Heart right ventricle (tissue), 16 donors: ENCODE data around the gene C10orf67. TPM values are rescaled to one million over a fixed set of nuclear protein-coding genes. Genes with fewer than 3 reads are reported as not detected.
"Not testable (repeated sequence)": the region's sequence is repeated elsewhere in the genome, so short reads cannot be mapped to it uniquely, and the experiment has no call there.

ENCODE experiments used
- ATAC-seq, 8 donors: fragments of 200-7000 bp; cut with Tn5 transposase; one replicate each; pipeline ENCODE4 v1.9.1; 2020; ENCODE audit warnings: mild to moderate bottlenecking in 8 of 8, moderate library complexity in 8 of 8, moderate number of reproducible peaks in 1 of 8
- DNase-seq, 2 donors: peaks; one replicate each; pipeline ENCODE4 v3.0.0-alpha.2; 2020
- H3K27ac ChIP-seq, 10 donors: fragments of 200-600 bp; sonication (generic) in 2 of 10; one replicate each; pipeline versions ENCODE4 v1.5.0 to v1.8.0; 2020 to 2022; ENCODE audit warnings: mild to moderate bottlenecking in 3 of 10
- H3K27me3 ChIP-seq, 7 donors: fragments of 200-600 bp; one replicate each; pipeline ENCODE4 v1.8.0; 2021 to 2022; ENCODE audit warnings: mild to moderate bottlenecking in 2 of 7
- H3K36me3 ChIP-seq, 9 donors: fragments of 200-600 bp; sonication (generic) in 1 of 9; one replicate each; pipeline versions ENCODE4 v1.5.0 to v1.8.0; 2020 to 2022; ENCODE audit warnings: mild to moderate bottlenecking in 2 of 9
- H3K4me1 ChIP-seq, 9 donors: fragments of 200-600 bp; sonication (generic) in 1 of 9; one replicate each; pipeline versions ENCODE4 v1.5.0 to v1.8.0; 2020 to 2022; ENCODE audit warnings: mild to moderate bottlenecking in 4 of 9
- H3K4me3 ChIP-seq, 10 donors: fragments of 200-600 bp; sonication (generic) in 2 of 10; one replicate each; pipeline versions ENCODE4 v1.5.0 to v1.8.0; 2020 to 2022; ENCODE audit warnings: mild to moderate bottlenecking in 7 of 10, moderate library complexity in 2 of 10
- H3K9me3 ChIP-seq, 11 donors: fragments of 200-600 bp in 10 of 11; sonication (generic) in 2 of 11; one replicate each; pipeline versions ENCODE4 v1.5.0 to v1.8.0; 2013 to 2022; ENCODE audit warnings: mild to moderate bottlenecking in 2 of 11, control low read depth in 1 of 11, moderate library complexity in 1 of 11
- WGBS, 2 donors: extraction: QIAGEN DNeasy Blood & Tissue Kit; methylation state at CpG; one replicate each; pipeline ENCODE4 v1.1.7; 2013; ENCODE audit warnings: inconsistent platforms in 1 of 2; 5-methylcytosine and 5-hydroxymethylcytosine counted together
- intact Hi-C, 10 donors: fragments of 100-400 bp; cut with DNase I; formaldehyde crosslinking; loops; one replicate each; pipeline versions ENCODE4 v1.11.1 to v1.14.2; 2022
- polyA plus RNA-seq, 2 donors: library from polyadenylated mRNA; stranded (reverse); fragments of 200-250 nt; gene quantifications; one replicate each; pipeline ENCODE4 v1.2.3, GENCODE V29; 2013
- total RNA-seq, 10 donors: library from RNA; stranded (reverse); fragmentation: NEBNext Ultra II Directional in 3 of 10; extraction: Animal tissue kit (Norgen Biotek cat#: 25700) in 3 of 10; gene quantifications; one replicate each; pipeline versions ENCODE4 v1.2.1 to v1.2.4, GENCODE V29; 2021 to 2023
- TF ChIP-seq, protein P1 (sequence below), 9 donors: fragments of 200-600 bp; sonication (generic) in 2 of 9; IDR thresholded peaks; one replicate each; pipeline versions ENCODE4 v1.5.0 to v1.8.0; 2021 to 2022; ENCODE audit warnings: antibody characterized with exemption in 9 of 9, mild to moderate bottlenecking in 5 of 9, moderate library complexity in 1 of 9
- donor health status: Arrhythmogenic right ventricular cardiomyopathy.
- donor health status: ischemic (EF 13 %, LVEDD 7.1; RV severe dilation, severe dysfunction).
- donor health status: healthy with polysubstance abuse.
- donor health status: DM: no; HTN: yes; CAD: no.
- donor health status: DM: no; HTN: no; CAD: no.
- donor health status: ischemic (EF 25% LVEDD 6.9; RV normal size, moderate dysfunction).
- donor health status: ischemic (EF 25% LVEDD 5.7; RV mildly dilated, moderate dysfunction).
- donor health status: healthy.
- donor health status: DM: yes; HTN: yes; CAD: no.
- donor health status: Ischemic cardiomyopathy.
- donor health status: ischemic (EF 35%, LVEDD 5.7; RV mildly dilated, moderate dysfunction).
- donor health status: nonischemic (EF 11% LVEDD 7.7; RV severe dilation, severe dysfunction).
- donor health status: DM: yes; HTN: yes; CAD: no.
- donor health status: PGD.
- donor health status: ischemic (EF 29% LVEDD 5.4; RV normal size, mild dysfunction).
- donor health status: nonischemic (EF 23%, LVEDD 6.1; RV moderate dilation, normal function).

The C10orf67 gene
- total and polyA plus RNA-seq, 12 donors = 0.15 to 1.5 (median 0.40) TPM

DNA sequence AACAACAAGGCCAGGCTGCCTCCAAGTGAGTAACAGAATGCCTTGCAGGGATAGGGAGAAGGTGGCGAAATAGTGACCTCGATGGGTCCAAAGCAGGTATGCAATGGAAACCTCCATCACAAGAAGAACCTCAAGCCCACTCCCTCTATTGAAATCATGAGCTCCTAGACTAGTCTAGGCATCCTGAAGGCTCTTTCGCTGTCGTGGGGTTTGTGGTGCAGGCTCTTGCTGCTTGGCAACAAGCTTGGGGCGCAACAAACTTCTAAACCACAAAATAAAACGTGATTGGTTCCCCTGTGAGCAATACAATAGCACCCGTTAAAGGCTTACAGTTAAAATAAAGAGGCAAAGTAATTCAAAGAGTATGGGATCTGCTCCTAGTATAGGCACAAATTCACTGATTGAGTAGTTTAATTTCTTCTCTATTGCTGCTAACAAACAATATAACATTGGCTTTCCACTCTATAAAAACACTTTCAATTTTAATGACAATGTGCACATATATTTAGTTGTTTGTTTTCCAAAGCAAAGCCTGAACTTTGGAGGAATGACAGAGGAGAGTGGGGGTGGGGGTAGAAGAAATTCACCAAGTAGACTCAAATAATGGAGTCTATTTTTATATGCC, 64.1 kb downstream of the C10orf67 start:
- intact Hi-C loops = no loop called here
- no peaks in the 10 kb centered on the region for H3K4me1 ChIP-seq
- 31 to 34% methylated on average over 7 of the region's 7 CpGs for WGBS, 2 donors
- no peak overlapping the region for H3K4me3 ChIP-seq
- no peaks in the 10 kb centered on the region for H3K36me3 ChIP-seq
- TF ChIP-seq, protein P1, sequence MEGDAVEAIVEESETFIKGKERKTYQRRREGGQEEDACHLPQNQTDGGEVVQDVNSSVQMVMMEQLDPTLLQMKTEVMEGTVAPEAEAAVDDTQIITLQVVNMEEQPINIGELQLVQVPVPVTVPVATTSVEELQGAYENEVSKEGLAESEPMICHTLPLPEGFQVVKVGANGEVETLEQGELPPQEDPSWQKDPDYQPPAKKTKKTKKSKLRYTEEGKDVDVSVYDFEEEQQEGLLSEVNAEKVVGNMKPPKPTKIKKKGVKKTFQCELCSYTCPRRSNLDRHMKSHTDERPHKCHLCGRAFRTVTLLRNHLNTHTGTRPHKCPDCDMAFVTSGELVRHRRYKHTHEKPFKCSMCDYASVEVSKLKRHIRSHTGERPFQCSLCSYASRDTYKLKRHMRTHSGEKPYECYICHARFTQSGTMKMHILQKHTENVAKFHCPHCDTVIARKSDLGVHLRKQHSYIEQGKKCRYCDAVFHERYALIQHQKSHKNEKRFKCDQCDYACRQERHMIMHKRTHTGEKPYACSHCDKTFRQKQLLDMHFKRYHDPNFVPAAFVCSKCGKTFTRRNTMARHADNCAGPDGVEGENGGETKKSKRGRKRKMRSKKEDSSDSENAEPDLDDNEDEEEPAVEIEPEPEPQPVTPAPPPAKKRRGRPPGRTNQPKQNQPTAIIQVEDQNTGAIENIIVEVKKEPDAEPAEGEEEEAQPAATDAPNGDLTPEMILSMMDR (IDR thresholded peaks at IDR 0.05) = no peak
- no peak overlapping the region for H3K27ac ChIP-seq
- no peaks in the 10 kb centered on the region for H3K9me3 ChIP-seq
- peaks cover 0 to 14% (median 10%) of the 10 kb centered on the region in 7 donors for H3K27me3 ChIP-seq
- DNase-seq = no peak
- no peak for ATAC-seq

DNA sequence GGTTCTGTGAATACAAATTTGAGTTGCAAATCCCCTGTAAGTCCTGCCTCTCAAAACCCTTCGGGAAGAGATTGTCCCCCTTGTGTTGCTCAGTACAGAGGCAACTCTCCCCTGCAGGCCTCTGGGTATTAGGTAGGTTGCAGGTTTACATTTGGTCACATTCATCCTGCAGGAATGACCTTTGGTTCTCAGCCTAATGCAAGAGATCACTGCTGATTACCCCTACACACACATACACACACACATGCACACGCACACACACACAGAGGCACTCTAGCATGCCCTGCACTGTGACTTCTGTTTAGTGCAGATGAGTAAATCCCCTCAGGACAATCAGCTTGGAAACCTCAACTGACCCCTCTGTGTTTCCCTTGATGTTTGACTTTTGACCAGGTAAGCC, 69.2 kb downstream of the C10orf67 start:
- no peak for DNase-seq
- no peak for ATAC-seq
- Histone ChIP-seq H3K9me3 (peaks cover 0 to 47% (median 19%) of the 10 kb centered on the region in 11 donors), H3K4me3 (no peak overlapping the region), H3K4me1 (no peaks in the 10 kb centered on the region), H3K36me3 (no peaks in the 10 kb centered on the region), H3K27ac (no peak overlapping the region), H3K27me3 (peaks cover 0 to 13% (median 4%) of the 10 kb centered on the region in 7 donors)
- intact Hi-C loops = no loop called here
- TF ChIP-seq, protein P1 (IDR thresholded peaks at IDR 0.05) = no peak
- WGBS, 2 donors = 62 to 77% methylated on average over 2 of the region's 2 CpGs

DNA sequence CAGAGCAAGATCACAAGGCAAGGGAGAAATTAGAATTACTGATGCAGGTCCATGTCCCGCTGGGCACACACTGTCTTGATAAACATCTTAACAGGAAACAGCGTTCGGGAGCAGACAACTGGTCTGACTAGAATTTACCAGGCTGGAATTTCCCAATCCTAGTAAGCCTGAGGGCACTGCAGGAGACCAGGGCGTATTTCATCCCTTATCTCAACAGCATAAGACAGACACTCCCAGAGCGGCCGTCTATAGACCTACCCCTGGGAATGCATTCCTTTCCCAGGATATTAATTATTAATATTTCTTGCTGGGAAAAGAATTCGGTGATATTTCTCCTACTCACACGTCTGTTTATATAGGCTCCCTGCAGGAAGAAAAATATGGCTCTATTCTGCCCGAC, 70.4 kb downstream of the C10orf67 start:
- WGBS, 2 donors = 86 to 87% methylated on average over 9 of the region's 9 CpGs

DNA sequence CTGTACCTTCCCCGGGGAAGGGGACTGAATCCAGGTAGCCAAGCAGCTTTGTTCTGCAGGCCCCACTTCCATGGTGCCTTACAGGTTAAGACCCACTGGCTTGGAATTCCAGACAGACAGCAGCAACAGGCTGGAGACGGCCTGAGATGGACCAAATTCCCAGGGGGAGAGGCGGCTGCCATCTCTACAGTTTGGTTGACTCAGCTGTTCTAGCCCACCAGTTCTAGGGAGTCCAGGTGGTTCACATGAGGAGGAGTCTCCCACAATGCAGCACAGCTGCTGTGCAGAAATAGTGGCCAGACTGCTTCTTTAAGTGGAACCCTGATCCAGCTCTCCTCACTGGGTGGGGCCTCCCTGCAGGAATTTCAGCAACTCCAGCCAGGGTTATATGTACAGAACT, 74.1 kb downstream of the C10orf67 start:
- intact Hi-C loops = no loop called here
- Histone ChIP-seq H3K4me3 (no peak overlapping the region), H3K9me3 (peaks cover 0 to 51% (median 19%) of the 10 kb centered on the region in 11 donors), H3K27me3 (peaks cover 0 to 3% (median 0%) of the 10 kb centered on the region in 7 donors), H3K4me1 (no peaks in the 10 kb centered on the region), H3K36me3 (no peaks in the 10 kb centered on the region), H3K27ac (no peak overlapping the region)
- WGBS, 2 donors = 59 to 70% methylated on average over 3 of the region's 3 CpGs
- DNase-seq (no peak), ATAC-seq (no peak)
- TF ChIP-seq, protein P1 (IDR thresholded peaks at IDR 0.05) = no peak

More for the DNA sequence above, 70.4 kb downstream of the C10orf67 start:
- Histone ChIP-seq H3K9me3 (peaks cover 0 to 51% (median 19%) of the 10 kb centered on the region in 11 donors), H3K27me3 (peaks cover 0 to 13% (median 2%) of the 10 kb centered on the region in 7 donors)
- H3K4me3 ChIP-seq, H3K36me3 ChIP-seq, H3K4me1 ChIP-seq, ATAC-seq, H3K27ac ChIP-seq, intact Hi-C loops, DNase-seq: not testable (repeated sequence)

DNA sequence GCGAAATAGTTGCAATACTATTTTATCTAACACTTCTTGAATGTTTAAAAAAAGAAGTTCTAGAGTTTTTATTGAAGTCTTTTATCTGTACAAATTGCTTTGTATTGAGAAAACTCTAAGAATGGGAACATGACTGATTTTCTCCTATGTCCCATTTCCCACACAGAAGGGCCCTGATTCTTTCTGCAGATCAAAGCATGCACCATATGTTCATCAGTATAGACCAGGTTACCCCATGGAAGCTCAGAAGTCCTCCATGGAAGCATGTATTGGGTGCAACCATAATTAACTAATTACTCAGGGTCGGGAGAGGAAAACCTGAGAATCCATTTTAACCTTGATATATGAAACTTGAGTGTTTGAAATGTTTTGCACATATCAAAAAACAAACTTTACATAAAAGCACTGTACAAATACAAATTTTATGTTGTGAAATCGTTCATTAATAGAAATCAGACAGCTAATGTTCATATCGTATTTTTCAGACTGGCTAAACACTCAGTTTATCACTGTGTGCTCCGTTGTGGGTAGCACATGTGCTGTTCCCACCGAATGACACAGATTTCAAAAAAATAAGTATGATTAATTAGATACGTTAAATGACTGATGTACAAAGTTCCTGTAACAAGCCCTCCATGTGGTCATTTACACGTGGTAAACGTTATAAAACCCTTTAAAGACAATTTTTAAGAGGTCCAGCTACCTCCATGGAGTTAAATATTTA, 81.0 kb downstream of the C10orf67 start:
- TF ChIP-seq, protein P1 (IDR thresholded peaks at IDR 0.05) = no peak
- DNase-seq = no peak
- Histone ChIP-seq H3K4me3 (no peak overlapping the region), H3K27me3 (peaks cover 0 to 16% (median 0%) of the 10 kb centered on the region in 7 donors), H3K27ac (no peak overlapping the region), H3K9me3 (no peaks in the 10 kb centered on the region), H3K36me3 (no peaks in the 10 kb centered on the region), H3K4me1 (no peaks in the 10 kb centered on the region)
- intact Hi-C loops = no loop called here
- no peak for ATAC-seq
- 66 to 67% methylated on average over 9 of the region's 9 CpGs for WGBS, 2 donors
